H1 (cell line): Measurements from ENCODE around the gene STT3B. TPM values are rescaled to one million over a fixed set of nuclear protein-coding genes. Genes with fewer than 3 reads are reported as not detected.

Source experiments
- BACH1 ChIP-seq: IDR thresholded peaks from 2 replicates; pipeline ENCODE4 v1.6.1; 2012; ENCODE audit warnings: low read length, improper control_type of control experiment
- SIRT6 ChIP-seq: IDR thresholded peaks from one replicate; pipeline ENCODE4 v1.7.1; 2012; ENCODE audit warnings: low read length, inconsistent platforms
- polyA plus RNA-seq, 7 experiments: library from polyadenylated mRNA; depleted of rRNA in 3 of 7; stranded (reverse) in 5 of 7; unstranded in 2 of 7; fragments of >200 nt in 5 of 7; fragments of 200-250 nt in 2 of 7; gene quantifications; 1 replicate in 5 of 7; 2 replicates in 1 of 7; 4 replicates in 1 of 7; pipeline versions ENCODE4 v1.2.1 to v1.2.3, GENCODE V29; 2011 to 2013; ENCODE audit warnings: missing spikeins in 2 of 7, mixed read lengths in 2 of 7
- total RNA-seq: library from RNA; stranded (reverse); fragmentation: NEBNext Ultra II Directional; extraction: Animal tissue kit (Norgen Biotek cat#: 25700); gene quantifications from 2 replicates; pipeline ENCODE4 v1.2.1, GENCODE V29; 2021

Gene STT3B
- total and polyA plus RNA-seq, 2 of the 8 experiments (the other 6 are each of a cell fraction or from before 2014, with no cell fraction given), result 43.5 to 134 TPM

DNA sequence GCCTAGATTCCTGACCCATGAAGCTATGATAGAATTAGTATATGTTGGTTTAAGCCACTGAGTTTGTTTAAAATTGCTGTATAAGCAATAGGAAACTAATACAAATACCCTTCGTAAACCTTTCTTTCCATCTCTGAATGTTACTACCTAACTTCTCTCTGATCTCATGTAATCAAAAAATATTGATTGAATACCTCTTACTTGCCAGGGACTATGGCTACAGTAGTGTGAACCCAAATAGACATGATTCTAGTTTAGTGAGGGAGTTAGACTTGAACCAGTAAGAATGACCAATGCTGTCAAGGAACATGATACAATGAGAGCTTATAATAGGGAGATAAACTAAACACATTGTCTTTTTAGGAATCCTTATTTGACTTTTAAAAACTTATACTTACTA is 19.4 kb downstream of the STT3B start (continued):
- TF ChIP-seq BACH1 (no peak), SIRT6 (no peak)
